ENCODE data around the gene CDK11B.

Gene CDK11B

GRCh38 chr1:1615256-1616044 lies 43.4 kb downstream of the CDK11B start, which contains the start of gene MIB2:
MIB2 (plus strand) TSS chr1:1615500; CDS start chr1:1623453, 7,953 bp downstream.
- peak; percentile 100 for DNase-seq (ENCODE audit: low spot score)

GRCh38 chr1:1614954-1615255 lies 43.9 kb downstream of the CDK11B start:
- no peak for DNase-seq (ENCODE audit: low spot score)

- DNase-seq (ENCODE audit: low spot score): no peak
Observed at GRCh38 chr1:1614204-1614953, 44.4 kb downstream of the CDK11B start.

GRCh38 chr1:1613509-1614082 lies 45.2 kb downstream of the CDK11B start:
- no peak for DNase-seq (ENCODE audit: low spot score)

- no peak for DNase-seq (ENCODE audit: low spot score)
Observed at GRCh38 chr1:1612104-1612400, 46.8 kb downstream of the CDK11B start.

- no peak for DNase-seq (ENCODE audit: low spot score)
Observed at GRCh38 chr1:1610796-1611195, 48.0 kb downstream of the CDK11B start.

- no peak for DNase-seq (ENCODE audit: low spot score)
Observed at GRCh38 chr1:1609822-1610485, 48.9 kb downstream of the CDK11B start.

GRCh38 chr1:1606232-1606631 lies 52.6 kb downstream of the CDK11B start:
- no peak for DNase-seq (ENCODE audit: low spot score)

DNA sequence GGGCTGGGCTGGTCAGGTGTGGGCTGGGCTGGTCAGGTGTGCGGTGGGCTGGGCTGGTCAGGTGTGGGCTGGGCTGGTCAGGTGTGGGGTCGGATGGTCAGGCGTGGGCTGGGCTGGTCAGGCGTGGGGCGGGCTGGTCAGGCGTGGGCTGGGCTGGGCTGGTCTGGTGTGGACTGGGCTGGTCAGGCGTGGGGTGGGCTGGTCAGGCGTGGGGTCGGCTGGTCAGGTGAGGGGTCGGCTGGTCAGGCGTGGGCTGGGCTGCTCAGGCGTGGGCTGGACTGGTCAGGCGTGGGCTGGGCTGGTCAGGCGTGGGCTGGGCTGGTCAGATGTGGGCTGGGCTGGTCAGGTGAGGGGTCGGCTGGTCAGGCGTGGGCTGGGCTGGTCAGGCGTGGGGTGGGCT lies 53.1 kb downstream of the CDK11B start:
- DNase-seq (ENCODE audit: low spot score): no peak

DNA sequence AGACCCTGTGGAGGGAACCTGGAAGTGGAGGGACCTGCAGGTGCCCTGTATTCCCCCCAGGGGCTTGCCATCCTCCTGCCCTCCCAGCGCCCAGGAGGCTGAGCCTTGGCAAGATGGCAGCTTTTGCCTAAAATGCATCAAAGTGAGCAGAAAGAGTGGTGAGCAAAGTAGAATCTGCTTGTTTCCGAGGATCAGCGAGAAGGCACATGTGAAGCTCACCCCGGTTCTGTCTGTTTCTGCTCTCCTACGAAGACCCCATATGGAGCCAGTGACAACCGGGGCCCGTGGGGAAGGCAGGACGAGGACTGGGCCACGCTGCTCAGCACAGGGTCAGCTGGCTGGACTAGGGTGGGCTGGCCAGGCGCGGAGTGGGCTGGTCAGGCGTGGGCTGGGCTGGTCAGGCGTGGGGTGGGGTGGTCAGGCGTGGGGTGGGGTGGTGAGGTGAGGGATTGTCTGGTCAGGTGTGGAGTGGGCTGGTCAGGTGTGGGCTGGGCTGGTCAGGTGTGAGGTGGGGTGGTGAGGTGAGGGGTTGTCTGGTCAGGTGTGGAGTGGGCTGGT lies 53.7 kb downstream of the CDK11B start:
- DNase-seq (ENCODE audit: low spot score): peak; percentile 55

DNA sequence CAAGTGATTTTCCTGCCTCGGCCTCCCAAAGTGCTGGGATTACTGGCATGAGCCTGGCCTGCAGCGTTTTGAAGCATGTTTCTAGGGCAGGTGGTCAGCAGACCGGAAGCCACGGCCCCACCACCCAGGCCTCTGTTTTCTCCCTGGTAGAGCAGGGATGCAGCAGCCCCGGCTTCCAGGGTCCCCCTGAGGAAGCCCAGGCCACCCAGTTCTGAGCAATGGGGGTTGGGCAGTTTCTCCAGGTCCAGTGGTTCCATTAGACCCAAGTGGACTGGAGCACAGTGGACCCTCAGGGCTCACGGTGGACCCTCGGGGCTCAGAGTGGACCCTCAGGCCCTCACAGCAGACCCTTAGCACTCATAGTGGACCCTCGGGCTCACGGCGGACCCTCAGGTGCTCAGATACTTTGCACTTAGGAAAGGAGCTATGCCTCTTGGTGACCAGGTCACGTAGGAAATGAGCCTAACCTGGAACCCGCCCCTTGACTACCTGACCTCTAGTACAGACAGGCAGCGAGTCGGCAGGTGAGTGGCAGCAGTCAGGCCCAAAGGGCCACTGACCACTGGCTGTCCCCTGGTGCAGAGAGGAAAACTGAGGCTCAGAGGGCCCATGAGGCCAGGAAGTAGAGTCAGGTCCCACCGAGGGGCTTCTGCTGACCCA lies 54.3 kb downstream of the CDK11B start:
- DNase-seq (ENCODE audit: low spot score): no peak

DNA sequence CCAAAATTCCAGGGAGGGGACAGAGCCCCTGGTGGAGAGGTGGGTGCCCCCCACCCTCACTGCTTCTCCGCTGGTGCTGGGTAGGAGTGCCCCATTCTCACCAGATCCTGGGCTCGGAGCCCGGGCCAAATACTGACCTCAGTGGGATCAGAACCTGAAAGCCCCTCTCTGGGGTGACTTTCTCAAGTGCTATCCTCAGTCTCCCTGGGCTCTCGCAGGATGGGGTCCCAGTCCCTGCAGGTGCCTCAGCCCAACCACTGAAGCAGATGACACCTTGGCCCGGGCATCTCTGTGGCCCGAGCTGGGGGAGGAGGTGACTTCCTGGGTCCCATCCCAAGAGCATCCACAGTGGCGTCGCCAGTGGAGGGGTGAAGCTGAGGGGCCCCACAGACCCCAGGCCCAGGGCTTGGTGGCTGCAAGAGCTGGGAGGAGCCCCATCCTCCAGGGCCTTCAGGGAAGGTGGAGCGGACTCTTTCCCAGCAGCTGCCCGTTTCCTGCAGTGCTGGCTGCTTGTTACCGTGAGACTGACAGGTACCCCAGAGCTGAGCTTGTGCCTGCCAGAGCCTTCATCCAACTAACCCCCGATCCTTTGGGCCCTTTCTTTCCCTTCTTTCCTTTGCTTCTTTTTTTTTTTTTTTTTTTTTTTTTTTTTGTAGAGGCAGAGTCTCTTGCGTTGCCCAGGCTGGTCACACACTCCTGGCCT lies 55.0 kb downstream of the CDK11B start:
- DNase-seq (ENCODE audit: low spot score): peak; percentile 16

- peak; percentile 19 for DNase-seq (ENCODE audit: low spot score)
Observed at GRCh38 chr1:1602968-1603506, 55.8 kb downstream of the CDK11B start.

DNA sequence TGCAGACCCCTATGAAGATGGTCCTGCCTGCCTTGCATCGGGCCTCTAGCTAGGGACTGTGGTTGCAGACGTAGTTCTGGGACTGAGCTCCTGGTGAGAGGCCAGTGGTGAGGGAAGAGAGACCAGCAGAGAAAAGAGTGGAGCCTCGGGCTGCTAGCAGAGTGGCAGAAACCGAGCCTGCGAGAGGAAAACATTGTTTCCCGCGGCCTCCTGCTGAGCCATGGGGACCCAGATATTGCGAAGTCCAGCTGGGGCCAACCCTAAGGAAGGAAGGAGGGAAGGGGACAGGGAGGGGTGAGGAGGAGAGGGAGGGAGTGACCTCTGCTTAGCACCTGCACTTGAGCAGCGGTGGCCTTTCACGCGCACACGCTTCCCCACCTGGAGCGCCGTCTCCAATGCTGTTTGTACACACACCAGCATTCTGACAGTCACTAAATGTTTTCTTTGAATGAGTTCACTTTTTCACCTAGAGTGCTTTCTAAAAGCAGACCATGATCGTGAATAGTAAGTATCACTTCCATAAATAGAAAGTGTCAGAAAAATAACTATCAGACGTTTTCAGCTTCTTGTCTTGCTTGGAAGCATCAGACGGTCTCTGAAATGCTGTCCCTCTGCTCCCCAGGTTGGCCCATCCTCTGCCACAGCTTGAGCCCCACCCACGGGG lies 56.4 kb downstream of the CDK11B start:
- peak; percentile 58 for DNase-seq (ENCODE audit: low spot score)

GRCh38 chr1:1601564-1602303 lies 57.1 kb downstream of the CDK11B start:
- no peak for DNase-seq (ENCODE audit: low spot score)

DNA sequence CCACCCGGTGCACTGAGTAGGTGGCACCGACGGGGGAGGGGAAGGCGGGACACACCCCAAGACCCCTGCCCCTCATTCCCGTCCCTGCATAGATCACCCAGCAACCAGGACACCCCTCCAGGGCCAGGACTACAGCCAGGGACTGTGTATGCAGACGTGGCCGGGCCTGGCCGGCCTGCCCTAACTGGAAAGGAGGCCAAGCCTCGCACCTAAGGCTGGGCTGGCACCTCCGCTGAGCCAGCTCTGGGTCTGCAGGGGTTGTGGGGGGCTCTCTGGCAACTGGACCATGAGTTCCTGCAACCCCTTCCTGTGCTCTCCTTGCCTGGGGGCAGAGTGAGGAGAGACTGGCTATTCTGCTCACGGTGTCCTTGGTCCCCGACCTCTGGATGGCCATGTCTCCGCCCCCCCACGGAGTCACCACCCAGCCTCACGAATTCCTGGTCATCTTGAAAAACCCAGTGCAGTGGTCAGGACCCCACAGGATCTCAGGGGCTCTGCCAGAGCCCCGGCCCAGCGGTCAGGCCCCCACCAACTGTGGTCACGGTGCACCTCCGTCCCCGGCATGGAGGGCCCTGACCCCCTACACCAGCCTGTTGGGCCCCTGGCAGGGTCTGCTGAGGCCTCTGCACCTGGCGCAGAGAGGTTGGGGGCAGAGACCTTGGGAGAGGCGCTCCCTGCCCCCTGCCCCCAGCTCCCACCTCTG lies 57.8 kb downstream of the CDK11B start:
- peak; percentile 7 for DNase-seq (ENCODE audit: low spot score)

DNA sequence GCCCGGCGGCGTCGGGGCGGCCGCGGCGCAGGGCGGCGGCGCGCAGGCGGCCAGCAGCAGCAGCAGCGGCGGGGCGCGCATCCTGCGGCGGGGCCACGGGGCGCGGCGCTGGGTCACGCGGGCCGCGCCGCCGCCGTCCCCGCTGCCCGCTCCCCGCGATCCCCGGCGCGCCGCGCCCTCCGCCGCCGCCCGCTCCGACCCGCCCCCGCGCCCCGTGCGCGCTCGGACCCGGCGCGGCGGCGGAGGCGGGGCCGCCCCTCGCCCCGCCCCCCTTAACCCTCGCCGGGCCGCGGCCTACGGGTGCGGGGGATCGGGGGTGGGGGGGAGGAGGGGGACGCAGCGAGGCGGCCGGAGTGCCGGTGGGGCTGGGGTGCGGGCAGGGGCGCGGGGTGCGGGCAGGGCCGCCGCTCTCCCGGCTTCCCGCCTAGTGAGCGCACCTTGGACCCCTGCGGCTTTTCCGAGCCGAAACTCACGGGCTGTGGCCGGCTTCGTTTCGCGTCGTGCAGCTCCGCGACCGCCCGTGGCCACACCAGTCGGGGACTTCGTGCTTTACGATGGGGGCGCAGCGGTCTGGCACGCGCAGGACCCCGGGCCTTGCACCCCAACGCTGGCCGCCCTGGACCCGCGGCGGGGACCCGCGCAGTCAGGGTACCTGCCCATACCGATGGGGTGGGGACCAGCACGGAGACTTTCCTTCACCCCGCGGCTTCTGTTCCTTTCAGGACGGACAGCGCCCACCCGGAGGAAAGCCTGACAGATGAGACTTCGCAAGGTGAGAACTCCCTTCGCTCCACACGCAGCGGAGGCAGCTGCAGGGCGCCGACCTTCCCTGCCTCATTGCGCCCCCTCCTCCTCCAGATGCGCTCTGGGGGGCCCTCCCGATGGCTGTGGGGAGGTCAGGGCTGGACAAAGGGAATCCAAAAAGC lies 58.6 kb downstream of the CDK11B start, which contains the start of gene FNDC10:
Gene FNDC10 (minus strand): TSS at position 201 of the 926 bp plus-strand sequence. CDS start 120 bp downstream, at position 81.
- no peak for DNase-seq (ENCODE audit: low spot score)
